Activated CD8-positive, alpha-beta memory T cell treated with anti-CD3 and anti-CD28 coated beads, Interleukin-2, amount 50 U/mL, for 24 hours (primary cell): Measurements from ENCODE around the gene PRPS2.

Experiments
- DNase-seq: peaks from one replicate; pipeline ENCODE4 v3.0.0-alpha.2; 2020; ENCODE audit errors: extremely low read depth

The PRPS2 gene

GRCh38 chrX:12814420-12814819 lies 23.2 kb downstream of the PRPS2 start:
- no peak for DNase-seq

- no peak for DNase-seq
Measured at GRCh38 chrX:12817528-12817927, 26.3 kb downstream of the PRPS2 start.

GRCh38 chrX:12819222-12819621 lies 28.0 kb downstream of the PRPS2 start:
- no peak for DNase-seq

- DNase-seq: no peak
Measured at GRCh38 chrX:12820737-12821136, 29.5 kb downstream of the PRPS2 start.

- DNase-seq: no peak
Measured at GRCh38 chrX:12824944-12825343, 33.7 kb downstream of the PRPS2 start.

- DNase-seq: no peak
Measured at GRCh38 chrX:12825801-12826200, 34.6 kb downstream of the PRPS2 start.

- no peak for DNase-seq
Measured at GRCh38 chrX:12843061-12843667, 52.0 kb downstream of the PRPS2 start.

- DNase-seq: no peak
Measured at GRCh38 chrX:12843668-12844279, 52.6 kb downstream of the PRPS2 start.

- DNase-seq: no peak
Measured at GRCh38 chrX:12844319-12844718, 53.1 kb downstream of the PRPS2 start.

- no peak for DNase-seq
Measured at GRCh38 chrX:12865359-12865758, 74.1 kb downstream of the PRPS2 start.

GRCh38 chrX:12866451-12867377 lies 75.5 kb downstream of the PRPS2 start, which contains the start of gene TLR7:
Gene TLR7, plus strand, starts transcription at chrX:12867072. Its CDS starts 507 bp downstream, at chrX:12867579.
- no peak for DNase-seq

- no peak for DNase-seq
Measured at GRCh38 chrX:12867685-12868084, 76.5 kb downstream of the PRPS2 start.

- no peak for DNase-seq
Measured at GRCh38 chrX:12868747-12869146, 77.5 kb downstream of the PRPS2 start.

- no peak for DNase-seq
Measured at GRCh38 chrX:12871257-12871656, 80.0 kb downstream of the PRPS2 start.

- no peak for DNase-seq
Measured at GRCh38 chrX:12872741-12873140, 81.5 kb downstream of the PRPS2 start.
